Stimulated activated CD8-positive, alpha-beta memory T cell treated with anti-CD3 and anti-CD28 coated beads, Interleukin-4, amount 100 ng/mL, for 1 hour (primary cell): ENCODE results near the gene GOLIM4.
"Not testable (repeated sequence)": the region's sequence is repeated elsewhere in the genome, so short reads cannot be mapped to it uniquely, and the experiment has no call there.

Experiments used
- DNase-seq, 2 donors: peaks; one replicate each; pipeline ENCODE4 v3.0.0-alpha.2; 2020; ENCODE audit warnings: low read depth in 2 of 2, low spot score in 1 of 2

GOLIM4 gene

DNA sequence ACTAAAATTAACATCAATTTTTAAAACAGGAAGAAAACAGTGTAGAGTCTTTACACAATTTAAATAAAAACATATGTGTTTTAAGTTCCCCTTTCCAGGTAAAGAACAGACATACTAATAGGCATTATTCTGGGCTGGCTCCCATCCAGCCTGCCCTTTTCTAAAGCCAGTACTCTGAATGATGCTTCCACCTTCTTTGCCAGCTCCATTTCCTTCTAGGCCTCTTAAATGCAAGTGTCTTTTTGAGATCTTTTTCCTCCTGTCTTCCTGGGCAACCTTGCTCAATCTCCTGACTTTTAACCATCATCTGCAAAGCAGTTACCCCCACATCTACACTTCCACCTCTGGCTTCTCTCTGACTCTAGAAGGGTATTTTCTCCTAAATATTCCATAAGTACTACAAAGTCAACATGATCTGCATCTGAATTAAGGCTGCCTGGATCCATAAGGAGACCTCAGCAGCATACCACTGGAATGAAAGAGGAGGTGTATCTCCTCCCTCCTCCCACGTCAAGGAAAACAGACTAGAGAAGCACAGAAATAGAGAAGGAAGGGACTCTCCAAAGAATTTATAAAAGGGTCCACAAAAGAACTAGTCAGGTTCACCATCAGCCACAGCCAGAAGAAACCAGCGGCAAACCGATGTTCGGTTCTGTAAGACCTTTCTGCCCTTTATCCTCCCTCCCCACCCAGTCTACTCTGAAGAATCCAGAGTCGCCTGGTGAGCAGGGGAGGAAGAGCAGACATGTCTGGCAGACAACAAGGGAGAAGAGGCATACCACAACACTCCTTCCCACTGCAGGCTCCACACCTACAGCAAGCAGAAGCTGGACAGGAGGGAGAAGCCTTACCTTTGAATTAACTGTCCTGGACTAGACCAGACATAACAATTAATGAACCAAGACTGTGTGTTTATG, 47.1 kb downstream of the GOLIM4 start:
- DNase-seq: no peak

GRCh38 chr3:168047936-168048335, 47.8 kb downstream of the GOLIM4 start:
- no peak for DNase-seq

- DNase-seq: no peak
Measured at GRCh38 chr3:168047190-168047795, 48.4 kb downstream of the GOLIM4 start.

DNA sequence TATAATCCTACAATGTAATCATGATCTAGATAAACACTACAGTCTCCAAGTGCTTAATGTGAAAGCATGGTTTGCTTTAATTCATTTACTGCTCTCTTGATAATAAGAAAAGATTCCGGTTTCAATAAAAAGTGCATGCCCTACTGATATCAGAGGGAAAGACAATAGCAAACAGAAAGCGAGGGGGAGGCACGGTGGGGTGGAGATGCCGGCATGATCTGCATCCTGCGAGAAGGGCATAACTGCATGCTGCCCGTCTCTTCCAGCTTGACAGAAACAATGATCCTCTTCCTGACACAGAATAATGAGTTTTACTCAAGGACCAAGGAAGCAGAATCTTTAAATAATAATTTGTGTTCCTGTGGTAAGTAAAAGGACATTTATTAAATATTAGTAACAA, 51.7 kb downstream of the GOLIM4 start:
- no peak for DNase-seq

DNA sequence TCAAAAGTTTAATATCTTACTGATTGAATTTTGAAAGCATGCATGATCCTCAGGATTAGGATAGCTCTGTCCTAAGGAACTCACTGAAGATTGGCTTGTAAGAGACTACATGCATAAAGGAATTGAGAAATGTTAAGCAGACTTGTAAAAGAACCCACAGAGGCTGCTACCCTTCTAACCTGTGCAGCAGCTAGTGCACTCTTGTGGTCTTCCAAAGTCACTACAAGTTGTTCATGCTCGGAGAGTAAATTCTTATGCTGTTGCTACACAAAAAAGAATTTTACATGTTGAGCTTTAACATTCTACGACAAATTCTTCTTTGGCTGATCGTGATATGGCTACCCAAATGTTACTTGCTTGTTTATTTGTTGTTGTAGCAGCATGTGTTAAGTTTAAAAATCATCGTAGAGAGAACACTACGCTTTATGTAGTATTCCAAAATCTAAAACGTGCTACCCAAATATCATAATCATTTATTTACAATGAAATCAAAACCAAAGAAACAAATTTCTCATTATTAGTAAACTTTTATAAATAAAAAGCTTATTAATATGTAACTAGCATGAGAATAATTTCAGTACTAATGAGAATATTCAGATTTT, 55.0 kb downstream of the GOLIM4 start:
- DNase-seq: no peak

DNA sequence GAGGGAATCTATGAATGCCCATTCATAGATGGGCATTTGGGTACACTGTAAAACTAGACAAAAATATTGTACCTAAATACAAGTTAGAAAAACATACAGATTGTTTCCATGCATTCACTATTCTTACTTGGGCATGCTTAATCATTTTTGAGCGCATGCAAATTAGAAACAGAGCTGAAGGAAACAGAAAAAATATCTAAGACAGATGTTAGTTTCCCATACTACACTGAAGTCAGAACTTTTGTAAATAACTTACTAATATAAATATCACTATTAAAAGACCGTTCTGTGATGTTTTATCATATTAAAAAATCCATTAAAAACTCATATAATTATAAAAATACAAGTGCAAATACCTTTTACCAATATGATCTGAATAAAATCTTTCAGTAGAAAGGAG, 58.7 kb downstream of the GOLIM4 start:
- DNase-seq: no peak

- DNase-seq: no peak
Measured at GRCh38 chr3:168036619-168037018, 59.1 kb downstream of the GOLIM4 start.

DNA sequence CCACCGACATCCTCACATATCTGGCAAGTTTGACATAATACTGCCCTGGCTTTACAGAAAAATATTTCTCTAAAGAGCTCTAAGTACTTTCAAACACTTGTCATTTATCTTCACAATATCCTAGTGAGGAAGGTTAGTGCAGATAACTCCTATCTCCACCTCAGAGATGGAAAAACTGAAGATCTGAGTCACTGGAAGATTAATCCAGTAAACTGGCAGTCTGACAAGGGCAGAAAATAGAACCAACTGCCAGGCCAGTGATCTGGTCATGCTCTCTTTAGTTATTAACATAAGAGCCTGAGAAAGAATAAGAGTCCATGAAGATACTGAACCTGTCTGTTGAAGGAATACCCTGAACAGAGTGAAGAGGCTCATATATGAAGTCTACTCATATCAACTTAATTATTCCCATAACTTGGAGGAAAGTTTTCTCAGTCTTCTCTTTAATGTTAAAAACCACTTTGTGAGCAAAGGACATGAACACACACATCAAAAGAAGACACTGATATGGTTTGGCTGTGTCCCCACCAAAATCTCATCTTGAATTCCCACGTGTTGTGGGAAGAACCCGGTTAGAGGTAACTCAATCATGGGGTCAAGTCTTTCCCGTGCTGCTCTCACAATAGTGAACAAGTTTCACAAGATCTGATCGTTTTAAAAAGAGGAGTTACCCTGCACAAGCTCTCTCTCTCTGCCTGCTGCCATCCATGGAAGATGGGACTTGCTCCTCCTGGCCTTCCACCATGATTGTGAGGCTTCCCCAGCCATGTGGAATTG, 61.4 kb downstream of the GOLIM4 start:
- DNase-seq: no peak

GRCh38 chr3:168030577-168030976, 65.1 kb downstream of the GOLIM4 start:
- DNase-seq: no peak

DNA sequence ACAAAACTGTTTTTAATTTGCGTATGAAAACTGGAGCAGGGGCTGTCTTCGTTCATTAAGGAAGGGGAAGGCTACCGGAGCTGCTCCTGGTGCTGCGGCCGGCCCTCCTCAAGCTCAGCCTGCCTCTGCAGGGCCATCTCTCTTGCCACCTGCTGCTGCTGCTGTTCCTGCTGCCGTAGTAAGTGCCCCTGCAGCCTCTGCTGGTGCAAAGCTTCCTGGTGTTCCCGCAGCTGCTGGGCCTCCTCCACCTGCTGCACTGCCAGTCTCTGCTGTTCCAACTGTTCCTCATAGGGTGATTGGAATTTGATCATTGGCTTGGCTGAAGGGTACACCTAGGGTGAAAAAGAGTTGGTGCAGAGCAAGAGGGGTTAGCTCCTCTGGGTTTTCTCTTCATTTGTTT, 66.0 kb downstream of the GOLIM4 start:
- DNase-seq: no peak

DNA sequence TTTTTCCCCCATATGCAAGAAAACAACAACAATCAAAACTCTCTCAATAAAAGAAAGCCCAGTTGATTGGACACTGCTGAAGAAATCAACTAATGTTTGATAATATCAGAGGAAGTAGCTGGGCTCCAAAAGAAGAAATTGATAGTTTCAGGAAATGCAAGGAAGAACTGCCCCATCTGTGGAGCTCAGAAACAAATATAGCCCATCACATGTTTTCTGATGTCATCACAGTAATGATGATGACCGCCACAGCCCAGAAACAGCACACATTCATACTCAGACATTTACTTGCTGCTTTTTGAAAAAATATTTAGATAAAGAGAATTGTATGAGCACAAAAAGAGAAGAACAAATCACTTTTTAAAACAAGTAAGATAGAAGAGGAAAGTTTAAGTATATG, 67.6 kb downstream of the GOLIM4 start:
- DNase-seq: no peak

DNA sequence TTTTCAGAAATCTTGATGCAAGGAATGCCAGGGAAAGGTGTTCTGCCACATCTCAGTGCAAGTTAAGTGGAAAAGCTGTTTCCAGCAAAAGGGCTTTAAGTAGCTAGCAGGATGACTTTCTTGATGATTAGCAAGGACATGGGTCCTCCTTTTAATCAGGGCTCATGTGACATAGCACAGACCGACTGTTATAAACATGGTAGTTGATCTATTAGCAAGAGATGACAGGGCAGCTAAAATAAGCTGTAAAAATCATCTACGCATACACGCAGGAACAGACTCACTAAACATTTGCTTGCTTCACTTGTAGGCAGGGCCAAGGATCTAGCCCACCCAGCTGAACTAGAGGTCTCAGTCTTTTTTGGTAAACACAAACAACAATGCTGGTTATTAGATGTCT, 69.0 kb downstream of the GOLIM4 start:
- DNase-seq: no peak

- no peak for DNase-seq
Measured at GRCh38 chr3:168025076-168025475, 70.6 kb downstream of the GOLIM4 start.

DNA sequence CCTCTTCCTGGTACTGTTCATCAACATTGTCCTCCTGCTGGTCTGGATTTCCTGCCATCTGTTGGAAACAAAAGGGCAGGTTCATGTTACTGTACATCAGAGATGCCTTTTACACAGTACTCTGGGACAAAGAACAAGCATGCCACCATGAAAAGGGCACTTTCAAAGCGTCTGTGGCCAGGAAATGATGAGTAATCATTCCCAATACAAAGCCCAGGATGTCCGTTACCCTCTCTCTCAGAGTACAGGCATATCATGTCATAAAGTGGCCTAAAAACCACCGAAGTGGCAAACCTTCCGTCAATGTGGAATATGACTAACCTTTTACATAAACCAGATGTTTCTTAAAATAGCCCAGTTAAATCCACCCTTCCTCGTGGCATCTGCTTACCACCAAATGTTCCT, 71.2 kb downstream of the GOLIM4 start:
- DNase-seq: no peak

GRCh38 chr3:168021737-168022450, 73.8 kb downstream of the GOLIM4 start:
- DNase-seq: no peak

DNA sequence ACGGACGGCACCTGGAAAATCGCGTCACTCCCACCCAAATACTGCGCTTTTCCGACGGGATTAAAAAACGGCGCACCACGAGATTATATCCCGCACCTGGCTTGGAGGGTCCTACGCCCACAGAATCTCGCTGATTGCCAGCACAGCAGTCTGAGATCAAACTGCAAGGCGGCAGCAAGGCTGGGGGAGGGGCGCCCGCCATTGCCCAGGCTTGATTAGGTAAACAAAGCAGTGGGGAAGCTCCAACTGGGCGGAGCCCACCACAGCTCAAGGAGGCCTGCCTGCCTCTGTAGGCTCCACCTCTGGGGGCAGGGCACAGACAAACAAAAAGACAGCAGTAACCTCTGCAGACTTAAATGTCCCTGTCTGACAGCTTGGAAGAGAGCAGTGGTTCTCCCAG, 84.4 kb downstream of the GOLIM4 start:
- not testable (repeated sequence) for DNase-seq

DNA sequence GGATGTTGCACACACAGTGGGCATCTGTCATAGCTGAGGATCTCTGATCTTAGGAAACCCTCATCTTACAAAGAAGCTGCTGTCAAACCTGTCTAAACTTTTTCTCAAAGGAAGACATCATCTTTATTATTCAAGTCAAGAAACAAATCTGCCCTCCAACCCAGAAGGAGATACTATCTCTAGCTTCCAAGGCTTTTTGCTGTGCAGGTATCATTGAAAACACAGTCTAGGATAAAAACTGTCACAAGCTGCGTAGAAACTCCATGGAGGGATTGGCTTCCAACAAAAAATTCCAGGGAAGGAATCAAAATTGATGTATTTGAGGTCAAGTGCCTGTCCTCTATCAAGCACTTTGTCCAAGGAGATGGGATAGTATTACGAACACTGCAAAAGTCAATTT, 89.1 kb downstream of the GOLIM4 start:
- DNase-seq: no peak

DNA sequence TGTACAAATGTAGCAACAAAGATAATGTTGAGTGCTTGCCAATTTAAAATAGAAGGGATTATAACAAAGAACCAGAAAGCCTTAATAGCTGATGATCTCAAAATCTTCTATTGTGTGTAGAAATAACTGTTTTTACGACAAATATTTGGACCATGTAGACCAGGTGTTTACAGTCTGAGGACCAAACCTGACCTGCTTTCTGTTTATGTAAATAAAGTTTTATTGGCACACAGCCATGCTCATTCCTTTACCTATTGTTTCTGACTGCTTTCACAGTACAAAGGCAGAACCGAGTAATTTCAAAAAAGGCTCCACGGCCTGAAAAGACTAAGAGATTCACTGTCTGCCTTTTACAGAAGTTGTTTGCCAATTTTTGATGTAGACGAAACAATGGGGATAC, 91.8 kb downstream of the GOLIM4 start:
- DNase-seq: no peak

- DNase-seq: no peak
Measured at GRCh38 chr3:168002786-168003368, 92.8 kb downstream of the GOLIM4 start.

DNA sequence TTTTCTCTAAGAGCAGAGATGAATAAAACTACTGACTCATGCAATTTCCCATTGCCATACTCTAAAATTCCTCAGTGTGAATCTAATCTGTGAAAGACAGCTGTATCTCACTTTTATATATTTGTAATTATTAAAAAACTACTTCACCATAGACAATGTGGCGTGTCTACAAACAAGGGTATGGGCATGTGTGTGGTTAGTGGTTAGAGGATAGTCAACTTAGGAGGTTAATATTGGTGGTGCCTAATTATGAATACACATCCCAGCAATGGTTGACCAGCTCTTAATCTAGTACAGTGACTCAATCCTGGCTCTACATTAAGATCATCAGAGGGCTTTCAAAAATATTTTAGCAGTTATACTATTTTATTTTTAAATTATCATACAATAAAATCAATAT, 94.5 kb downstream of the GOLIM4 start:
- no peak for DNase-seq

GRCh38 chr3:167998253-167998652, 97.5 kb downstream of the GOLIM4 start:
- DNase-seq: no peak
